ENCODE results near the gene MARK3. TPM values are rescaled to one million over a fixed set of nuclear protein-coding genes. Genes with fewer than 3 reads are reported as not detected.

MARK3 gene
- polyA plus RNA-seq, 1 donor (not counting 4 experiments of a cell fraction or from before 2014, with no cell fraction given) = 133 TPM

DNA sequence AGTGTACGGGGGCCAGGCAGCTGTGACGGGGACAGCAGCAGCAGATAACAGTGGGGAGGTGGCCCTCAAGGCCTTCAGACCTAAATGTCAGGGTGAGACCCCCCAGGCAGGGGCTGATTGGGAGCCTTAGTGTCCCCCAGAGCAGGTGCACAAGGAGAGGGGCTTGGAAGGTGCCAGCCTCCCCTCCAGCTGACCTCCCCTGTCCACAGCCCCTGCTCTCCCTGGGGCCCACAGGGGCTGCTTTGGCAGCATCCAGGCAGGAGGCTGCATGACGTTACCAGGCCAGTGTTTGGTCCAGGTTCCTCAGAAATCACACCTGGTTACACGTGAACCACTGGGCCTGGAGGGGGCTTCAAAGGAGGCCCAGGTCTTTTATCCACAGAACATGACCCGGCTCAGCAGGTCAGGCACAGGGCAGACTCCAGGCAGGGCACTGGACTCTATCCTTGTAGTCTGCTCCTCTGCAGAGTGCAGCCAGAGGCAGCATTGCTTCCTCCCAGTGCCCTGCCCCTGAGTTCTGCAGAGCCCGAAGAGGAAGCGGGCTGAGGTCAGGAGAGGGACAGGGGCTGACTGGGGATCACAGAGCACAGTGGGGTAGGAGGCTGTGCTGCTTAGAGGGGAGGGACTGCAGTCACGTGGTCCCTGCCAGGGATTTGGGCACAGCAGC lies 141.2 kb downstream of the MARK3 start:
- H3K79me2 ChIP-seq (ENCODE audit: control insufficient read depth, insufficient read depth, low read length) = peaks cover 22% of the 10 kb centered on the region
- H3K27ac ChIP-seq (ENCODE audit: control insufficient read depth, insufficient read depth, low read length) = no peak overlapping the region
- dilution Hi-C loops (cut with MboI; ENCODE audit: extremely low pct_ligation_motif_present, low sequenced_read_pairs) = no loop called here
- no peak overlapping the region for H3K4me3 ChIP-seq (ENCODE audit: control insufficient read depth in 2 of 3, extremely low read depth in 1 of 3, insufficient read depth in 2 of 3, low read depth in 1 of 3, low read length in 3 of 3)
- DNase-seq (ENCODE audit: low read depth, low spot score) (no peak), FAIRE-seq (no peak)
- no peak for TF ChIP-seq EZH2 (IDR thresholded peaks at IDR 0.05; ENCODE audit: low read length)
- TF ChIP-seq, protein P1, sequence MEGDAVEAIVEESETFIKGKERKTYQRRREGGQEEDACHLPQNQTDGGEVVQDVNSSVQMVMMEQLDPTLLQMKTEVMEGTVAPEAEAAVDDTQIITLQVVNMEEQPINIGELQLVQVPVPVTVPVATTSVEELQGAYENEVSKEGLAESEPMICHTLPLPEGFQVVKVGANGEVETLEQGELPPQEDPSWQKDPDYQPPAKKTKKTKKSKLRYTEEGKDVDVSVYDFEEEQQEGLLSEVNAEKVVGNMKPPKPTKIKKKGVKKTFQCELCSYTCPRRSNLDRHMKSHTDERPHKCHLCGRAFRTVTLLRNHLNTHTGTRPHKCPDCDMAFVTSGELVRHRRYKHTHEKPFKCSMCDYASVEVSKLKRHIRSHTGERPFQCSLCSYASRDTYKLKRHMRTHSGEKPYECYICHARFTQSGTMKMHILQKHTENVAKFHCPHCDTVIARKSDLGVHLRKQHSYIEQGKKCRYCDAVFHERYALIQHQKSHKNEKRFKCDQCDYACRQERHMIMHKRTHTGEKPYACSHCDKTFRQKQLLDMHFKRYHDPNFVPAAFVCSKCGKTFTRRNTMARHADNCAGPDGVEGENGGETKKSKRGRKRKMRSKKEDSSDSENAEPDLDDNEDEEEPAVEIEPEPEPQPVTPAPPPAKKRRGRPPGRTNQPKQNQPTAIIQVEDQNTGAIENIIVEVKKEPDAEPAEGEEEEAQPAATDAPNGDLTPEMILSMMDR (optimal IDR thresholded peaks at IDR 0.05 in 1 of 3, IDR thresholded peaks at IDR 0.05 in 1 of 3, conservative IDR thresholded peaks at IDR 0.05 in 1 of 3; ENCODE audit: extremely low read depth in 1 of 3, insufficient read depth in 2 of 3, low read length in 3 of 3) = no peak
- H3K36me3 ChIP-seq (ENCODE audit: control insufficient read depth in 2 of 2, extremely low read depth in 1 of 2, insufficient read depth in 2 of 2, low read length in 2 of 2) = peaks cover 4 to 7% of the 10 kb centered on the region in 2 experiments
- no peaks in the 10 kb centered on the region for H4K20me1 ChIP-seq (ENCODE audit: control insufficient read depth, extremely low read depth, insufficient read depth, low read length)
- no peak overlapping the region for H3K4me2 ChIP-seq (ENCODE audit: control insufficient read depth, extremely low read depth, insufficient read depth, low read depth, low read length)
- H2AFZ ChIP-seq (ENCODE audit: control insufficient read depth, low read length) = no peak overlapping the region
- H3K4me1 ChIP-seq (ENCODE audit: control insufficient read depth, extremely low read depth, insufficient read depth, low read length) = peaks cover 35% of the 10 kb centered on the region
- H3K9ac ChIP-seq (ENCODE audit: control insufficient read depth, extremely low read depth, insufficient read depth, low read length) = no peak overlapping the region
- H3K27me3 ChIP-seq (ENCODE audit: control insufficient read depth, extremely low read depth, insufficient read depth, low read length) = peaks cover 24% of the 10 kb centered on the region
- no peaks in the 10 kb centered on the region for H3K9me3 ChIP-seq (ENCODE audit: control insufficient read depth, low read depth, low read length)
- H3K9me1 ChIP-seq (ENCODE audit: control insufficient read depth, extremely low read depth, insufficient read depth, low read length) = no peaks in the 10 kb centered on the region

DNA sequence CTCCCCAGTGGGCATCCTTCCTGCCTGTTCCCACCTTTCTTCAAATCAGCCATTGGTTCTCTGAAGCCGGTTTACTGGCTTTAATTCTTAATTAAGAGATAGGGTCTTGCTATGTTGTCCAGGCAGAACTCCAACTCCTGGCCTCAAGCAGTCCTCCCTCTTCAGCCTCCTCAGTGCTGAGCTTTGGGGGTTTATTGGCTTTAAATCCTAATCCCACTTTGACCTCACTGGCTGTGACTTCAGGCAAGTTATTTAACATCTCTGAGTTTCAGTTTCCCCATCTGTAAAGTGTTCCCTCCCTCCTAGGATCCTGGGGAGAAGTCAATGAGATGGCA lies 141.7 kb downstream of the MARK3 start:
- H3K4me1 ChIP-seq (ENCODE audit: control insufficient read depth, extremely low read depth, insufficient read depth, low read length) = peaks cover 35% of the 10 kb centered on the region
- dilution Hi-C loops (cut with MboI; ENCODE audit: extremely low pct_ligation_motif_present, low sequenced_read_pairs) = no loop called here
- no peak for FAIRE-seq

More for the DNA sequence above, 141.7 kb downstream of the MARK3 start:
- Histone ChIP-seq H2AFZ (ENCODE audit: control insufficient read depth, low read length) (no peak overlapping the region), H3K9me1 (ENCODE audit: control insufficient read depth, extremely low read depth, insufficient read depth, low read length) (no peaks in the 10 kb centered on the region), H3K9ac (ENCODE audit: control insufficient read depth, extremely low read depth, insufficient read depth, low read length) (no peak overlapping the region), H3K4me2 (ENCODE audit: control insufficient read depth, extremely low read depth, insufficient read depth, low read depth, low read length) (no peak overlapping the region), H3K4me3 (ENCODE audit: control insufficient read depth in 2 of 3, extremely low read depth in 1 of 3, insufficient read depth in 2 of 3, low read depth in 1 of 3, low read length in 3 of 3) (no peak overlapping the region), H3K36me3 (ENCODE audit: control insufficient read depth in 2 of 2, extremely low read depth in 1 of 2, insufficient read depth in 2 of 2, low read length in 2 of 2) (peaks cover 4 to 7% of the 10 kb centered on the region in 2 experiments), H3K27ac (ENCODE audit: control insufficient read depth, insufficient read depth, low read length) (no peak overlapping the region), H3K27me3 (ENCODE audit: control insufficient read depth, extremely low read depth, insufficient read depth, low read length) (peaks cover 19% of the 10 kb centered on the region), H3K79me2 (ENCODE audit: control insufficient read depth, insufficient read depth, low read length) (peaks cover 26% of the 10 kb centered on the region), H3K9me3 (ENCODE audit: control insufficient read depth, low read depth, low read length) (no peaks in the 10 kb centered on the region), H4K20me1 (ENCODE audit: control insufficient read depth, extremely low read depth, insufficient read depth, low read length) (no peaks in the 10 kb centered on the region)
- no peak for TF ChIP-seq EZH2 (IDR thresholded peaks at IDR 0.05; ENCODE audit: low read length)
- TF ChIP-seq, protein P1 (optimal IDR thresholded peaks at IDR 0.05 in 1 of 3, IDR thresholded peaks at IDR 0.05 in 1 of 3, conservative IDR thresholded peaks at IDR 0.05 in 1 of 3; ENCODE audit: extremely low read depth in 1 of 3, insufficient read depth in 2 of 3, low read length in 3 of 3) = no peak
- no peak for DNase-seq (ENCODE audit: low read depth, low spot score)
